ENCODE measurements around the gene BDNF. TPM values are rescaled to one million over a fixed set of nuclear protein-coding genes. Genes with fewer than 3 reads are reported as not detected.

The BDNF gene
- total and polyA plus RNA-seq, 2 experiments from 2014 or later, result 4.9 to 9.0 TPM

- Histone ChIP-seq H3K27me3 (no peaks in the 10 kb centered on the region), H2AFZ (no peak overlapping the region), H3K9me3 (ENCODE audit: low read depth) (no peaks in the 10 kb centered on the region), H4K20me1 (ENCODE audit: insufficient read depth, poor library complexity, severe bottlenecking) (no peaks in the 10 kb centered on the region), H3K27ac (no peak overlapping the region), H3K36me3 (replicated peaks; ENCODE audit: insufficient read depth, low read depth) (no peaks in the 10 kb centered on the region), H3K4me3 (no peak overlapping the region), H3K4me1 (ENCODE audit: insufficient read depth) (no peaks in the 10 kb centered on the region), H3K79me2 (no peaks in the 10 kb centered on the region), H3K9me2 (replicated peaks; ENCODE audit: insufficient read depth) (no peaks in the 10 kb centered on the region), H3K4me2 (no peak overlapping the region)
- 44% methylated on average over 2 of the region's 2 CpGs for WGBS (ENCODE audit: low lambda C conversion rate, missing lambda C conversion rate)
- TF ChIP-seq EZH2 (IDR thresholded peaks at IDR 0.05; ENCODE audit: borderline replicate concordance), result no peak
- TF ChIP-seq CTCF (IDR thresholded peaks at IDR 0.05; ENCODE audit: poor library complexity), result no peak
- TF ChIP-seq EZH2phosphoT487 (IDR thresholded peaks at IDR 0.05; ENCODE audit: low read depth, severe bottlenecking, unreplicated experiment), result no peak
- no peak for DNase-seq (ENCODE audit: low spot score)
These were observed 83.5 kb downstream of the BDNF start for GRCh38 chr11:27616711-27617110.

- 98% methylated on average over 5 of the region's 5 CpGs for WGBS (ENCODE audit: low lambda C conversion rate, missing lambda C conversion rate)
- no peaks in the 10 kb centered on the region for H3K27me3 ChIP-seq
- H3K4me3 ChIP-seq, result no peak overlapping the region
- no peak for DNase-seq (ENCODE audit: low spot score)
- no peak overlapping the region for H2AFZ ChIP-seq
- H3K9me3 ChIP-seq (ENCODE audit: low read depth), result no peaks in the 10 kb centered on the region
- no peaks in the 10 kb centered on the region for H3K79me2 ChIP-seq
- H3K27ac ChIP-seq, result no peak overlapping the region
- no peaks in the 10 kb centered on the region for H3K36me3 ChIP-seq (replicated peaks; ENCODE audit: insufficient read depth, low read depth)
- no peaks in the 10 kb centered on the region for H3K9me2 ChIP-seq (replicated peaks; ENCODE audit: insufficient read depth)
- TF ChIP-seq EZH2 (IDR thresholded peaks at IDR 0.05; ENCODE audit: borderline replicate concordance) (no peak), CTCF (IDR thresholded peaks at IDR 0.05; ENCODE audit: poor library complexity) (no peak)
- no peaks in the 10 kb centered on the region for H4K20me1 ChIP-seq (ENCODE audit: insufficient read depth, poor library complexity, severe bottlenecking)
- no peaks in the 10 kb centered on the region for H3K4me1 ChIP-seq (ENCODE audit: insufficient read depth)
- H3K4me2 ChIP-seq, result no peak overlapping the region
These were observed 84.4 kb downstream of the BDNF start for GRCh38 chr11:27615833-27616232.

GRCh38 chr11:27614092-27614491, 86.2 kb downstream of the BDNF start:
- H3K79me2 ChIP-seq, result no peaks in the 10 kb centered on the region
- H2AFZ ChIP-seq, result no peak overlapping the region
- H3K27me3 ChIP-seq, result no peaks in the 10 kb centered on the region
- TF ChIP-seq EZH2 (IDR thresholded peaks at IDR 0.05; ENCODE audit: borderline replicate concordance) (no peak), EZH2phosphoT487 (IDR thresholded peaks at IDR 0.05; ENCODE audit: low read depth, severe bottlenecking, unreplicated experiment) (no peak), CTCF (IDR thresholded peaks at IDR 0.05; ENCODE audit: poor library complexity) (no peak)
- no peaks in the 10 kb centered on the region for H3K4me1 ChIP-seq (ENCODE audit: insufficient read depth)
- no peak overlapping the region for H3K27ac ChIP-seq
- no peaks in the 10 kb centered on the region for H3K36me3 ChIP-seq (replicated peaks; ENCODE audit: insufficient read depth, low read depth)
- DNase-seq (ENCODE audit: low spot score), result no peak
- H4K20me1 ChIP-seq (ENCODE audit: insufficient read depth, poor library complexity, severe bottlenecking), result no peaks in the 10 kb centered on the region
- H3K9me3 ChIP-seq (ENCODE audit: low read depth), result no peaks in the 10 kb centered on the region
- no peak overlapping the region for H3K4me2 ChIP-seq
- no peak overlapping the region for H3K4me3 ChIP-seq
- H3K9me2 ChIP-seq (replicated peaks; ENCODE audit: insufficient read depth), result no peaks in the 10 kb centered on the region

Measured in hepatocyte (in vitro differentiated cells).